Activated CD4-positive, alpha-beta T cell treated with anti-CD3 and anti-CD28 coated beads, Interleukin-2, Interleukin-4, amounts not matched to agents 100 ng/mL and 50 ng/mL, durations not matched to agents 16 hours and 8 hours (primary cell): ENCODE data around the gene PIP5K1B.

Experiments used
- DNase-seq: peaks from one replicate; pipeline ENCODE4 v3.0.0-alpha.2; 2020; ENCODE audit warnings: low spot score

PIP5K1B gene

DNA sequence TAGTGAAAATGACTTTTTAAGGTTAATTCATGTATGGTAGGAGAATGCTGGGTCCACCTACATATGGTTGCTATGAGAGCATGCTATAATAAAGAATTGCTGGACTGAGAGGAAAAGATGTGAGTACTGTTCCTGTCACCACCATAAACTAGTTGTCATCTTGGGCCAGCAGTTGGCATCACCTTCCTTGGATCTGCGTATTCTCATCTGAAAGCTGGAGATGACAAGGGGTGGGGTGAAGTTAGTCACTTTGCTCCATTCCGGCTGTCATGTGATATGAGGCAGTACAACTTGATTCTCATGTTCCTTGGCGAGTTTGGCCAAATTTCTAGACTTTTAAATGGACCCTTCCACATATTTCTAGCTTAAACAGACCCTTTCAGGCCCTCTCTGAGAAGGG lies 33.3 kb downstream of the PIP5K1B start:
- DNase-seq = no peak

DNA sequence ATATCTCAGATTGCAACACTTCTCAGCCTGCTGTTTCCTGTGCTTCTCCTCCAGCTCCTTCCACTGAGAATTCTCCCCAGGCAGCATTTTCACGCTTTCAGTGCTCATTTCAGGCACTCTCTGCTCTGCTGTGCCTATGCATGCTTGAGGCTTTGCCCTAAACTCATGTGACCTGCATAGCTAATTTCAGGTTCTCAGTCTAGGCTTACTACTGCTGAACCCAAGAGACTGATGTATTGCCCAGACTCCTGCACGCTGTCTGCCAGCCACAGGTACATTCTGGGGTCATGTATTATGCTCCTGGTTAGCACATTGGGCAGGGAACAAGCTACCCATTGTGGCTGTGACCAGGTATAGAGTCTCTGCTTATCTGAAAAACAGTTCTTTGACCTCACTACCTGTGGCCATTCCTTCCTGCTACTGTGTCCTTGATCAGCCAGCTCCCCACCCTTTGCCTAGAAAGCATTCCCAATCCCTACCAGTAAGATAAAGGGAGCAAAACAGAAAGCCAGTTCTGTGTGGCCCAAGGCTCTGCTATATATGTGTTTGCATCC lies 34.7 kb downstream of the PIP5K1B start:
- no peak for DNase-seq

DNA sequence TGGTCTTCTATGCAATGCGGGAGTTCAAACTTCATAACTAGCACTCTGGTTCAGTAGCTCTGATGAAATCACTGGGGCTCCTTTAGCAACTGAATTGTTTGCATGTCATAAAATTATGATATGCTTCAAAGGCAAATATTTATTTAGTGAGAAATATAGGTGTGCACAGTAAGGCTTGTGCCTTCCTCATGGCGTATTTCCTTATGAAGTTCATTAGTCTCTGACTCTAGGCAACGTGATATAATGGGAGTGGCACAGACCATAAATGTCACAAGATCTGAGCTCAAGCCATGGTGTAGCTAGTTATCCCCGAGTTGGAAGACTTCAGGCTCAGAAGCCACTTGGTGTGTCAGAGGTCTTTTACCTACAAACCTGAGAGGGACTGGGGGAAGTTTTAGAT lies 35.5 kb downstream of the PIP5K1B start:
- no peak for DNase-seq

DNA sequence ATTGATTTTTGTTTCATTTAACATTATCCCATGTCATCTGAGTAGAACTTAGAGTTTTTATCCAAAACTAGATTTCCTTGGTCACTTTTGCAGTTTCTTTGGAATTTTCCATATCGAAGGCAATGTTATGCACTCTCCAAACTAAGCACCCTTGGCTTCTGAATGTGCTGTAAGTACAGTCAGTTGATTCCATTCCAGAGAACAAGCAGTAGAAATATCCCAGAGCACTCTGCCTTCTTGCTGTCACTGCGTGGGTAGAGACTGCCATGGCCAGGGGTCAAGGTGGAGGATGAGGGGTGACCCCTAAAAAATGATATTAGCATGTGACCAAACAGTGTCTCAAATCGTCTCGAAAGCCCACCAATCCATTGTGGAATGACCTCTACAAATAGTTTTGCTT lies 36.2 kb downstream of the PIP5K1B start:
- no peak for DNase-seq

DNA sequence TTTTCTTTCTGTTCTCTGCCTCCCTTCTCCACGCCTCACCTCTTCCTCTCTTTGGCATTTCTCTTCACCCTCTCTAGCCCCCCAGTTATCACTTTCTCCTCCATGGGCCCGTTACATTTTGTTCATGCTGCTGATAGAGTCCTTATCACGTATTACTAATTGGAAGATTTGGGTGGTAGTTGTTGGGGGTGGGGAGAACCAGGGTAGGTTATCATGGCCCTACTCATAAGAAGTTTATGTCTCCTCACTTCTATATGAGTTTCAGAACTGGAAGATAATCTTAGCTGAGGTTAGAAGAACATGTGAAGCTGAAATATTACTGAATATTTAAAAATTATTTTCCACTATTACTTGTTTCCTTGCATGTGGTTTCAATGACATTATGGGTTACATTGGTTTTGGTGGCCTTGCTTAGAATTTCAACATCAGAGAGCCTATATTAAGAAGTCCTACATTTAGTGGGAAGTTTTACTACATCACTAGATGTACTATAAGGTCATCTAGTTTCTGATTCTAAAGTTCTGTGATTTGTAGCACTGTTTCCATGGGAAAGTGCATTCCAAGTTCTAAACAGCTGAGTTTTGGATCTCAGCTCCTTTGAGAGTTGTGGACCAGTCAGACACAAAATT lies 36.8 kb downstream of the PIP5K1B start:
- no peak for DNase-seq

DNA sequence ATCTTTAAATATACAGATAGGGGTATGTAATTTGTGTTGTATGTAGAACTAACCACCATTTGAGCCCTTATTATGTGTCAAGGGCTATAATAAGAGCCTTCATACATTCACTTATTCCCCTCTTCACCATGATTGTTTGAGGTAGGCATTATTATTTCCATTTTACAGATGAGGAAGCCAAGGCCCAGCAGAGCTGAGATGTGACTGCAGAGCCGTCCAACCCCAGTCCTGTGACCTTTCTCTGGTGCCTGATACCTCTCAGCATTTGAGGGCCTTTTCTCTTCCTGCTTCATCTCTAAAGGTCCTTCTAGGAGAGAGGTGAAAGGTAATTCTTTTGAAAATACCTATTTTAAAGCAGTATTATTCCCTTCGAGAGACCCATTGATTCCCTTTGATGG lies 37.3 kb downstream of the PIP5K1B start:
- DNase-seq = no peak

DNA sequence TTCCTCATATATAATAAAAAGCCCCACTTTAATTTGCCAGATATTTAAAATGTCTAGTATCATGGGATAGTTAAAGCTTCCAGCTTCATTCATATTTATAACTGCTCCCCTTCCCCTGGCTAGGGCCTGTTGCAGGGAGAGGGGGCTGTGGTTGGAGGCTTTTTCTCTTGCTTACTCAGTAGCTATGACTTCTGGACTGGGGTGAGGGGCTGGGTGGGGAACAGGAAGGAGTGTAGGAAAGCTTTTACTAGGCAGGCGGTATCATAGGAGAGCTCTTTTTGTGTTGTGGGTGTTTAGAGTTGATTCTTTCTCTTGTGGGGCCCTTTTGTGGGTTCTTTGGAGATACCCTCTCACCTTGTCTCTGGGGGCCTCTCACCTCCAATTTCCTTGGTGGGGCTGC lies 39.4 kb downstream of the PIP5K1B start:
- no peak for DNase-seq

DNA sequence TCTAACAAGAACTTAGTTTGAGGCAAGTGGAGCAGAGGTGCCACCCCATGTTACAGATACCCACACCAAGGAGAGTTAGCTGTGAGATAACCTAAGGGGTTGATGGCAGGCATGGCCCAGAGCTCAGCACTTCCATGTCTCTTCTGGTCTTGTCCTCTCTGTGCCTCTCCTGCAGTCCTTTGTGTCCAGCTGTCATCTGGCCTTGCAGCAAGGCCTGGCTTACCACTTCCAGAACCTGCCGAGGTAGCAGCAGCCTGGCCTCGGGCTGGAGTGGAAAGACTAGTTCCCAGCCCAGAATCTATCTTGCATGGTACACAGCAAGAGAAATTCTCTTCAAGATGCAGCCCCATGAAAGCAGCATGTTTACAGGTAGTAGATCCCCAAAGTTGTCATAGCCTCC lies 41.5 kb downstream of the PIP5K1B start:
- no peak for DNase-seq

DNA sequence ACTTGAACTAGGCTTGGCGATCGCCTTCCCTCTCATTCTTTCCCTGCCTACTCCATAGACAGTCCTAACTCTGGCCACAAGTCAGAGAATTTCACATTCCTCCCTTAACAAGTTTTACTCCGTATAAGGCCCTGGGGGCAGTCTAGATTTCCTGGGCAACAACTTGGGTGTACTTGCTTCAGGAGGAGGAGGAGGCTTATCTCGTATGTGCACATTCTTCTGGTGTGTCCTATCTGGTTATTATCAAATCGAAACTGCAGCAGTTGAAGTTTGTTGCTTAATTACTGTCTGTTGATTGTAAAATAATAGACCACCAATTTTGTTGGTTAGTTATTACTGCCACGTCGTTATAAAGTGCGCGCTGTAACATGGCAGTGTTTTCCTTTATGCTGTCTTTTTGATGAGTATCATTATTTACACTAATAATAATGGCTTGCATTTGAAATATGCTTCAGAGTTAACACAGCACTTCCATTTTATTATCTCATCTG lies 42.0 kb downstream of the PIP5K1B start:
- DNase-seq = no peak

DNA sequence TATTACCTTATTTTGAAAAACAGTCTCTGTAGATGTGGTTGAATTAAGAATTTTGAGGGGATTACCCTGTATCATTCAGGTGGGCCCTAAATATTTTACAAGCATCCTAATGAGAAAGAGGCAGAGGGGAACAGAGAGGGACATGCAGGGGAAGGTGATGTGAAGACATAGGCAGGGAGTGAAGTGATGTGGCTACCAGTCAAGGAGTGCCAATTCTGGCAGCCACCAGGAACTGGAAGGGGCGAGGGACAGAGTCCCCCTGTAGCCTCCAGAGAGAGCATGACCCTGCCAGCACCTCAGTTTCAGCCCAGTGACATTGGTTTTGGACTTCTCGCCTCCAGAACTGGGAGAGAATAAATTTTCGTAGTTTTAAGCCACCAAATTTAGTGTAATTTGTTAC lies 44.1 kb downstream of the PIP5K1B start:
- DNase-seq = no peak

DNA sequence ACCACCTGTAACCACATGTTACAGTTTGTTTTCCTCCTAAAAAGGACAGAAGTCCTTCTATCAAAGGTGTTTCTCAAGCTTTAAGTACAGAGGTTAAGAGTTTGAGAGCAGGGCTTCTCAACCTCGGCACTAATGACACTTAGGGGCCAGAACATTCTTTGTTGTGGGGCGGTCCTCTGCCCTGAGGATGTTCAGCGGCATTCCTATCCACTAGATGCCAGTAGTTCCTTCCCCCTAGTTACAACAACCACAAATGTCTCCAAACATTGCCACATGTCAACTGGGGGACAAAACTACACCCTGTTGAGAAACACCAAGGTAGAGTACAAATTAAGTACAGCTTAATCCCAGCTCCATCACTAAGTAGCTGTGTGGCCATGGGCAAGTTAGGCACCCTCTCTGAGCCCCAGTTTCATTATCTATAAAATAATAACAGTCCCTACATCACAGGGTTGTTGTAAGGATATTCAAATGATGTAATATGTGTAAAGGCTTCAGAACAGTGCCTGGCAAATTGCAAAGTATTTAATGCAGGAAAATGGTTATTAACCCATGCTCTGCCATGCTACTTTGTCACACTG lies 44.6 kb downstream of the PIP5K1B start:
- DNase-seq = no peak

DNA sequence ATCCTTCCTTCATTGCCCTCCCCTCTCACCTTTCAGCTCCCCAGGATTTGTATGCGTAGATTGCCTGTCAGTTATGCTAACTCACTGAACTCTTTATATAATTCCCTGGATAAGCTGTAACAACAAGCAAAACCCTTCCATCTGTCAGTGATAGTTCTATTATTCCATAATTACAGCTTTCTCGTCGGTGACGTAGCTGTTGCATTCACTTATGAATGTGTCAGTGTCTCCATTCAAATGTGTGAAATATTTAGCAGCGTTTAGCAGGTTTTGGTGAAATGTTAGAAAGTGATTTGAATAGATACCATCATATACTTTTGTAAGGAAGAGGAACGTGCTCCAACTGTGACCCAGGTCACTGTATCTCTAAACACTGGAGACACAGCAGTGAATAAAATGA lies 45.2 kb downstream of the PIP5K1B start:
- DNase-seq = no peak

DNA sequence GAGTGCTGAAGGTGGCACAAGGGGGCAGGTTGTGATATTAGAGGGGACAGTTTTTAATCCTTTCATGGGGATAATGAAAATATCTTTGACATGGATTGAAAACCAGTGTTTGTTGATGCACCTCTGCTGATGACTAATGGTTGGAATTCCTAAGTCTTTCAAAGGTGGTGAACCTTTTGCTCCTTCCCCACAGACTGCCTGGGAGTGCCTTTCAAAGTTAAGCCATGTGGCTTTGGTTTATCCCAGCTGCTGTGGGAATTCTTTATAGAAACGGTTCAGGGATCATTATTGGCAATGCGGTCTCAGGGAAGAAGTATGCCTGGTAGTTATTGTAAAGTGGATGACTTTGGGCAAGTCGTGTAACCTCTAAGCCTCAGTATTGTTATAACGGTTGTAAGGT lies 45.7 kb downstream of the PIP5K1B start:
- DNase-seq = no peak

DNA sequence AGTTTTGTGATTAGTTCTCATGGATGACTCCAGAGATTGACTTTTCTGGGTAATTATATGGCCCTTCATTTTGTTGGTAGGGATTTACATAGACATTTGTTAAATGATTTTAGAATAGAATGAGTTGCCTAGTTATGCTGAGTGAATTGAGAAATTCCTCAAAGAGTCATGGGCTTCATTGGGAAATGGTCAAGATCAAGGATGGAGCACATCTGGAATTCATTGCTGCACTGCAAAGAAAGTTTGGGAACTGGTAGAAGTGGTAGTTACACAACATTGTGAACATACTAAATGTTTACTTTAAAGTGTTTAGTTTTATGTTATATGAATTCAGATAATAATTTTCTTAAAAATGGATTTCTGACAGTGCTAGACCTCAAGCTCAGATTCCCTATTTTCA lies 46.5 kb downstream of the PIP5K1B start:
- no peak for DNase-seq

DNA sequence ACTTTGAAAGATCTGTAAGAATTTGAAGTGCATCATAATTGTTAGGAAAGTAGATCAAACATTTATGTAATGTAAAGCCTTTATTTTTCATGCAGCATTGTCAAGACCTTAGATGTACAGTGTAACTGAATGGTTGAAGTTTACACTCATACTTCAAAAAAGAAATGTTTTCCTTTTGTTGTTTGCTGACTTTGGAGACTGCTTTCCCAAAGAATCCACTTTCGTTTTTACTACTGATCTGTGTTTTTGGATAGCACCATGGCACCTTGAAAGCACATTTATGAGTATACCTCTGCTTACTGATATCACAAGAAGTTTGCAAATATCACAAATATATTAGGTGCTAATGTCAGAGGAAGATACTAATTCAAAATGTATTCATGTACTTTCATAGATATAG lies 50.0 kb downstream of the PIP5K1B start:
- DNase-seq = no peak

DNA sequence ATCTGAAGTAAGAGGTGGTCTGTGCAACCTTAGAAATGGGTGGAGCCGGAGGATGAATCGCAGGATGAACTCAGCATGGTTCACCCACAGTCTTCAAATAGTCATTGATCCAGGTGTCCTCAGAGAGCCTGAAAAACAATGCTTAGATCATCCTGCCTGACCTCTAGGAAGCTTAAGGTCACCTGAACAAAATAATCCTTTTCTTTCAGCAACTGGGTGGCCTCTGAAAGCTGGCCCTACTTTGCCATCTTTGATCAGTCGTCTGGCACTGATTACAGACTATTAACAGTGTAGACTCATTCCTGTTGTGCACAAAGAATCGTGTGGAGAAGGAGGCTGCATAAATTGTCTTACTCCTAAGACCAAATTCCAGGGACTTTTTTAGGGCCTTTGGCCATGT lies 50.7 kb downstream of the PIP5K1B start:
- DNase-seq = no peak

DNA sequence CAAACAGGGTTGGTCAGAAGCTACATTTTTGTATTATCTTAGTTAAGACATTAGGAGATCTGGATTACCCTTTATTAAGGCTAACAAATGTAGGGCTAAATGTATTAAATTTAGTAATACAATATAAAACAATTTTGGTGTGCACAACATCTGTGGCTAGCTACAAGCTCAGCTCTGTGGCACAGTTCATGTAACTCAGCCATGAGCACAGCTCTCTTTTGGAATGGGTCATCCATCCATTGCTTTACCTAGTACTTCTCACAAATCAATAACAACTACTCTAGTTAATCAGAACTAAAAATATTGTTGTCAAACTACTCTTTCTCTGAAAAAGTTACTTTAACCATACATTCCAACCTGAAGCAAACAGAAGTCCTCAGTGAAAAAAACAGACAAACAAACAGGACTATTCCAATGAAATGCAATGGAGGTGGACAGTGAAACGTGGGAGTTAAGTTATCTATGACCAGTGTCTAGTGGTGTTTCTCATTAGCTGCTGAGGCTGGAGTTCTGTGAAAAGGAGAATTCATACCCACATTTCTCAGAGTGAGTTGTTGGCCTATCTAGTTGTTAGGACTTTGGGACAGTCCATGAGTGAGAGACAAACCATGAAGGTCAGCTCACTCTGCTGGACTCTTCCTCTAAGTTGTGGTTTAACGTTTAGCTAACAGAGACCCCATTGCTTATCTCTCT lies 55.1 kb downstream of the PIP5K1B start:
- no peak for DNase-seq

DNA sequence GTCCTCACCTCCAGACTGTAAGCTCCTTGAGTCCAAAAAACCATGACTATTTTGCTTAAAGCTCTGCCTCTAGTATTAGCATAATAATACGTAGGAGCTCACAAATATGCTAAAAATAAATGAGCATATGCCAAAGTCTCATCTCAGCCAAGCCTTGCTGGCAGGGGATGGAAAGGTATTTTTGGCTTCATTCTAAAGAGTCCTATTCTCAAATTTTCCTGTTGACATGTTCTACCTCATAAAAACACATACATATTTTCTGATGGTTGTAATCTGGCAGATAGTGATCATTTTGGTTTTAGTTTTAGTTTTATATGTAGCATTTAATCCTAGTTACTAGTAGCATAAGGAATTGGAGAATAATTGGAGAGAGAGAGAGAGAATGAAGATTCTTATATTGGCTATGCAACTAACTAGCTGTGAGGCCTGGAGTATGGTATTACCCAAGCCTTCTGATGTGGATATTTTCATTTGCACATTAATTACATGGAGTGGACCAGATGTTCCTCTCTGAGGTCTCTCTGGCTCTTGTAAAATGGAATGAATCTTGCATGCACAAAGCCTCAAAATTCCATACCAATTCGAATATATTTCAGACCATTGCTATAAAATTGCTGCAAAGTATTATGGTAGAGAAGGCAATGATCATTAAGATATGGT lies 55.8 kb downstream of the PIP5K1B start:
- DNase-seq = no peak

DNA sequence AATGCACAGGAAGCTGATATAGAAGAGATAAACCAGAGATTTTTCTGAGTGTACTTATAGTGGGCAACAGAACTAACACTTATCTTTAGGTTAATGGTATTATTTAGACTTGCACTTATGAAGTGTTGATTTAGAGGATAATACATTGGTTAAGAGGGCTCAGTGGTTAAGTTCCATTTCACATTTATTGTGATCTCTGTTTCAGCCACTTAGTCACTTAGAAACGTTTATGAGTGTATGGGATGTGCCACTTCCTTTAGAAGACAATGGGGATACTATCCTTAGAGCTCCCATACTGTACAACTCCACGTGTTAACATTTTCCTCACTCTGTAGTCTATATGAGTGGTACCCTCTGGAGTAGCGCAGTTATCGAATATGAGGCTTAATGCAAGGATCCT lies 57.5 kb downstream of the PIP5K1B start:
- DNase-seq = no peak

DNA sequence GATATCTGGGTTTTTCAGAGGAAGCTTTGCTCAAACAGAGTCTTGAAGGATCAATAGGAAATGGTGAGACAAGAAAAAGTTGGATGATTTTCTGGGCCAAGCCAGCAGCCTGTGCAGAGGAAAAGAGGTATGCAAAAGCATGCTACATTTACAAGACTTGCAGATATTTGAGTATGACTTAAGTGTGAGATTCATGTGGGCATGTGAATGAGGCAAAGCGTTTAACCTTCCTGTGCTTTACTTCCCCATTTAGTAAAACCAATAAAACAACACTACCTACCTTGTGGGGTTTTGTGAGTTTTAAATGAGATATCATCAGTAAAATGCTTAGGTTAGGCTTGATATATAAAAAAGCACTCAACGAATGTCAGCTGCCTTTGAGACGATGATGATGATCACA lies 58.1 kb downstream of the PIP5K1B start:
- DNase-seq = no peak

DNA sequence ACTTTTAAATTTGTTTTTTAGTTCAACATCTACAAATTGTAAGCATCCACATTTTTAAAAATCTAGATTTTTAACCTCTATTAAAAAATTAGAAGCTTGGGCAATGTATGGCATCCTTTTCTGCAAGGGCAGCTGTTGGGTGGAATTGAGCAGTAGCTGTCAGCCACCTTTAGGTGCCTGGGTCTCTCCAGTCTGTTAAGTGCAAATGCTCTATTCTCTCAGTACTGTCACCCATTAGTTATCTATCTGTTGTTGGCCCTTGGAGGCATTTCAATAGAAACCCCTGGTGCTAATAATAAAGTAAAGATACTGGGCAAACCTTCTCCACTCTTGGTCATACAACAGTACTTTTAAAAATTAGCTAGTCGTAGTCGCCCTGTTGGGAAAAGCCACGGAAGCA lies 63.6 kb downstream of the PIP5K1B start:
- no peak for DNase-seq

DNA sequence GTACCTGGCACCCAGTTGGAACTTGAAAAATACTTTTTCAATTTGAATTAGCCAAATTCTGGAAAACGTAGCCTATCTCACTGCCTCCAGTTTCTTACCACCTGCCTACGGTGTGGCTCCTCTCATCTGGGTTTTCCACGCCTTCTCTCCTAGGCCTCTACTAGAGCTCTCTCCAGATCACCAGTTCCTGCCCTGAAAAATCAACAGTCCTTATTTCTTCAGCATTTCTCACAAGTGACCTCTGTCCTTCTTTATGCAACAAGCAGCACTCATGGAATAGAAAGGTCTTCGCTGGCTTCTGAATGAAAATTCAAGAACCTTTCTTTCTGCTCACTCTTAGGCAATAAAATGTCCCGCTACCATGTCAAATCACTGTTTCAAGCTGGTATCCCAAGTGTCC lies 64.8 kb downstream of the PIP5K1B start:
- no peak for DNase-seq

DNA sequence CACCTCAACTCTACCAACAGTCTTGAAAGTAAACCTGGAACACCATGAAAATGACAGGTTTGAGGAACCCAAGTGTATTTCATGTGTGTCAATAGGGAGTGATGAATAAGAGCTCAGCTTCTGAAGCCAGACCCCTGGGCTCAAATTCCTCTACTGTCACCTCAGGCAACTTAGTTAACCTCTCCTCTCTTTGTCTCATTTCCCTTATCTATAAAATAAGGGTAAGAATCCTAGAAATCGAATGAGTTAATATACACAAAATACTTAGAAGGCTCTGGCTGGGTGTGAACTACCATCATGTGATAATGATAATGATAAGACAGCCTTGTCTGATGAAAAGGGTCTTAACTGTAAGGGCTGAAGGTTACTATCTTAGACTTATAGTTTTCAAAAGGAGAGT lies 66.3 kb downstream of the PIP5K1B start:
- DNase-seq = no peak
